ENCODE results near the gene NSD1.

- no peak for TF ChIP-seq EZH2 (IDR thresholded peaks at IDR 0.05; ENCODE audit: low read depth)
- TF ChIP-seq, protein P1, sequence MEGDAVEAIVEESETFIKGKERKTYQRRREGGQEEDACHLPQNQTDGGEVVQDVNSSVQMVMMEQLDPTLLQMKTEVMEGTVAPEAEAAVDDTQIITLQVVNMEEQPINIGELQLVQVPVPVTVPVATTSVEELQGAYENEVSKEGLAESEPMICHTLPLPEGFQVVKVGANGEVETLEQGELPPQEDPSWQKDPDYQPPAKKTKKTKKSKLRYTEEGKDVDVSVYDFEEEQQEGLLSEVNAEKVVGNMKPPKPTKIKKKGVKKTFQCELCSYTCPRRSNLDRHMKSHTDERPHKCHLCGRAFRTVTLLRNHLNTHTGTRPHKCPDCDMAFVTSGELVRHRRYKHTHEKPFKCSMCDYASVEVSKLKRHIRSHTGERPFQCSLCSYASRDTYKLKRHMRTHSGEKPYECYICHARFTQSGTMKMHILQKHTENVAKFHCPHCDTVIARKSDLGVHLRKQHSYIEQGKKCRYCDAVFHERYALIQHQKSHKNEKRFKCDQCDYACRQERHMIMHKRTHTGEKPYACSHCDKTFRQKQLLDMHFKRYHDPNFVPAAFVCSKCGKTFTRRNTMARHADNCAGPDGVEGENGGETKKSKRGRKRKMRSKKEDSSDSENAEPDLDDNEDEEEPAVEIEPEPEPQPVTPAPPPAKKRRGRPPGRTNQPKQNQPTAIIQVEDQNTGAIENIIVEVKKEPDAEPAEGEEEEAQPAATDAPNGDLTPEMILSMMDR (conservative IDR thresholded peaks at IDR 0.05): no peak
Observed at GRCh38 chr5:177241768-177242167, 108.2 kb downstream of the NSD1 start.
